Stimulated activated naive B cell treated with anti-CD40 and anti-IgM and Interleukin-4, amounts not matched to agents 10 μg/mL and 1 μg/mL and 100 μg/mL, for 72 hours (primary cell): ENCODE results near the gene MST1R.

Source experiments
- ATAC-seq, 2 donors: fragments of 150-1000 bp; cut with Tn5 transposase; replicated peaks; 2 replicates each; pipeline ENCODE4 v1.10.0; 2021; ENCODE audit warnings: moderate library complexity in 1 of 2
- DNase-seq: peaks from one replicate; pipeline ENCODE4 v3.0.0; 2021
- H3K27ac Mint-ChIP-seq: one replicate; pipeline ENCODE4 v1.8.0; 2022; ENCODE audit warnings: mild to moderate bottlenecking, mixed read lengths
- H3K27me3 Mint-ChIP-seq, 2 donors: one replicate each; pipeline ENCODE4 v1.8.0; 2022; ENCODE audit warnings: mixed read lengths in 2 of 2
- H3K36me3 Mint-ChIP-seq, 2 donors: one replicate each; pipeline ENCODE4 v1.8.0; 2022; ENCODE audit warnings: mixed read lengths in 2 of 2, mild to moderate bottlenecking in 1 of 2
- H3K4me1 Mint-ChIP-seq, 2 donors: one replicate each; pipeline ENCODE4 v1.8.0; 2022; ENCODE audit warnings: mixed read lengths in 2 of 2, mild to moderate bottlenecking in 1 of 2
- H3K4me3 Mint-ChIP-seq, 2 donors: one replicate each; pipeline ENCODE4 v1.8.0; 2022; ENCODE audit warnings: mild to moderate bottlenecking in 2 of 2, mixed read lengths in 2 of 2, moderate library complexity in 1 of 2
- H3K9me3 Mint-ChIP-seq, 2 donors: one replicate each; pipeline ENCODE4 v1.8.0; 2022; ENCODE audit warnings: mixed read lengths in 2 of 2, mild to moderate bottlenecking in 1 of 2

The MST1R gene

DNA sequence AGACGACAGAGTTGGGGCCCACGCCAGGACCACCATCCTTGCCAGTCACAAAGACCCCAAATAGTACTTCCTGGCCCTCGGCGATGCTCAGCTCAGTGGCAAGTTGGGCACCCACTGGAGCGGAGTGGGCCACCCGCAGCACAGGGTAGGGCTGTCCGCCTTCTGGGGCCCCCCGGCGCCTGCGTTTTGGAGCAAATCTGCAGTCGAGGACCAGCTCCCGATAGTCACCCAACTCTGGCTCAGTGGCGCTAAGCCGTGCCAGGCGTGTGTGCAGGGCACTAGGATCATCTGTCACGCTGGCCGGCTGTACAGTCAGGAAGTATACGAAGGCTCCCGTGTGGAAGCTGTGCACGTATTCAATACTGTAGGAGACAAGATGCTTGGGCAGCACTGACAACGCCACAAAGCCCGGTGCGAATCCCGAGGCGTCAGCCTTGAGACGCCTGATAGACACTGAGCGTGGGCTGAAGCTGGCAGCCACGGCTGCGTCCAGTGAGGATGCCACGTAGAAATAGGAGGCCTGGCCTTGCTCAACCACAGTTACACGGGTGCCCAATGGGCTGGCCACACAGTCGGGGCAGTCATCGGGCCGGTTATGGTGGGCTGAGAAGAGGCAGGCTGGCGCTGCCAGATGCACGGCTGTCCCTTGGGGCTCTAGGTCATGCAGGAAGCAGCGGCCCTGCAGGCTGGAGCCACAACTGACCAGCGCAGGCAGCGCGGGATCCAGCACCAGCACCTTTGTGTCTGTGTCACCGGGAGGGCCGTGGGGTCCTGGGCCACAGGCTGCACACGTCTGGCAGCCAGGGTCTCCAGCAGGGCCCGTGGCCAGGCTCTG, 945 bp downstream of the MST1R start:
- ATAC-seq (no peak), DNase-seq (no peak)
- no peak overlapping the region for H3K27ac Mint-ChIP-seq
- peaks cover 19 to 23% of the 10 kb centered on the region in 2 donors for H3K4me1 Mint-ChIP-seq
- peaks cover 0 to 3% of the 10 kb centered on the region in 2 donors for H3K36me3 Mint-ChIP-seq
- no peaks in the 10 kb centered on the region for H3K9me3 Mint-ChIP-seq
- H3K27me3 Mint-ChIP-seq, result no peaks in the 10 kb centered on the region
- H3K4me3 Mint-ChIP-seq, result no peak overlapping the region

DNA sequence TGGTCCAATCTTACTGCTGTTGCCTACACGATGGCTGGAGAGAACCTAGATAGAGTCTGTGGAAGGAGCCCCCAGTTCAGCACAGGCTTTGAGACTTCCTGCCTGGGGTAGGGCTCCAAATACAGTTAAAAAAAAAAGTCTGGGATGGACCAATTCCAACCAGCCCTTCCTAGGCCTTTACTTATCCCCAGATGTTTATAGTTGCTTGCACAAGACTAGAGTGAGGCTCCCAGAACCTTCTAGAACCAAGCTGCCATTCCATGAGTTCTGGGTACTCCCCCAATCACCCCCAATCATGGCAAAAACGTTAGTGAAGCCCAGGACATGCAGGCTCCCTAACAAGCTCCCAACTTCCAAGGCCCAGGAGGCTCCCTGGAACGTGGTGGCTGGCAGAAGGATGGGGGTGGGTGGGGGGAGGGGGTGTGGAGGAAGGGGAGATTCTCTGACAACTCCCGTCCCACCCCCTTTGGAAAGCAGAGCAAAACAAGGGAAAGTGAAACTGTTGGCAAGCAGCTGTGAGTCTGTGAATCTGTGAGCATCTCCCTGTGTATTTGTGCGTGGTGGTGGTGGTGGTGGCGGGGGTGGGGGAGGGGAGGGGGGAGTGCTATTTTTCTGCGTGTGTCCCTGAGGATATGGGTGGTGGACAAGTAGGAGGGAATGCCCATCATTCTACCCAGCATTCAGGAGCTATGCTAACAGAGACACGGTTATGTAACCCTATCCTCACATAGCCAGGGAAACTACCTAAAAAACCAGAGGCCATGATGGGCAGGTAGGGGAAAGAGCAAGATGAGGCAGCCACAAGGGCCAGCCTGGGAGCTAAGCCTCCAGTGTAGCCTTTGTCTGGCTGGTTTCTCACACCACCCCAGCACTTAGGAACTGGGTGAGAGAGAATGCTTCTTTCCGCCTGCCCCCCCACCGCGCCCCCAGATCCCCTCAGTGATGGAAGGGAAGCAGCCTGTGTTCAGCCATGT, 2.0 kb downstream of the MST1R start:
- ATAC-seq (no peak), DNase-seq (no peak)
- Mint-ChIP-seq H3K9me3 (no peaks in the 10 kb centered on the region), H3K4me1 (peaks cover 16 to 22% of the 10 kb centered on the region in 2 donors), H3K4me3 (no peak overlapping the region), H3K27me3 (no peaks in the 10 kb centered on the region), H3K36me3 (peaks cover 0 to 3% of the 10 kb centered on the region in 2 donors), H3K27ac (peak overlapping the region; percentile 20)

- Mint-ChIP-seq H3K27ac (no peak overlapping the region), H3K9me3 (no peaks in the 10 kb centered on the region), H3K36me3 (peaks cover 0 to 3% of the 10 kb centered on the region in 2 donors), H3K27me3 (no peaks in the 10 kb centered on the region), H3K4me3 (no peak overlapping the region), H3K4me1 (peaks cover 9 to 11% of the 10 kb centered on the region in 2 donors)
- ATAC-seq (no peak), DNase-seq (no peak)
These were observed 3.1 kb downstream of the MST1R start for GRCh38 chr3:49900491-49901153.

DNA sequence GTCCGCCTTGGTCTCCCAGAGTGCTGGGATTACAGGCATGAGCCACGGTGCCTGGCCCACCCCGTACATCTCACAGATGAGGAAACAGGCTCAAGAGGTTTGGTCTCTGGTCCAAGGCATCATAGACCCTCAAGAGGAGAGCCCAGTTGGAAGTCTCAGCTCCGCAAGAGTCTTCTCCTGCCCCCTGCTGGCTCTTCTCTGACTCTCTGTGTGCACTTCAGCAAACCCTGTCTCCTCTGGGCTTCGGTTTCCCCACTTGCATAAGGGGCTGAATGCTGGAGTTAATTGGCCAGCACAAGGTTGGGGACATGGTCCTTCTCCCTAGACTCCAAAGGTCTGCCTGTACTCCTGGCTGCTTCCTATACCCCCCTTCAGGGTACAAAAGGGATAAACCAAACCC, 3.9 kb downstream of the MST1R start:
- DNase-seq (no peak), ATAC-seq (no peak)
- Mint-ChIP-seq H3K4me3 (no peak overlapping the region), H3K36me3 (peaks cover 0 to 3% of the 10 kb centered on the region in 2 donors), H3K27me3 (no peaks in the 10 kb centered on the region), H3K4me1 (peaks cover 6 to 7% of the 10 kb centered on the region in 2 donors), H3K27ac (no peak overlapping the region), H3K9me3 (no peaks in the 10 kb centered on the region)

GRCh38 chr3:49898991-49899390, 4.7 kb downstream of the MST1R start:
- H3K27ac Mint-ChIP-seq, result no peak overlapping the region
- H3K36me3 Mint-ChIP-seq, result peaks cover 0 to 2% of the 10 kb centered on the region in 2 donors
- H3K27me3 Mint-ChIP-seq, result no peaks in the 10 kb centered on the region
- no peak overlapping the region for H3K4me3 Mint-ChIP-seq
- no peaks in the 10 kb centered on the region for H3K9me3 Mint-ChIP-seq
- H3K4me1 Mint-ChIP-seq, result peaks cover 3 to 4% of the 10 kb centered on the region in 2 donors
- no peak for ATAC-seq
- no peak for DNase-seq

DNA sequence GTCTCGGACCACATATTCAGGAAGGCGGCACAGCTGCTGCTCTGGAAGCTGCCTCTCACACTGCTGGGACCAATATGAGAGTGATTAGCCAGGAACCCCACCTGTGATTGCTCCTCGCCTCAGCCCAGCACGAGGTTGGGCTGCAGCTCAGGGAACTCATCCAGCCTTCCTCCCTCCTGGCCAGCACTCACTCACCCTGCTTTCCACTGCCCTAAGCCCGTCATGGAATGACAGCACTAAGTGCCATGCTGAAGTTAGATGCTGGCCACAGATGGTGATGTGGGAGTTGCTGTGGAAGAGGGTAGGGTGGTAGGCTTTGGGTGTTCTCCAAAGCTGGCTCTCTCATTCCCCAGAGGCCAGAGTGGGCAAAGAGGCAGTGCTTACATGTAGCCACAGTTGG, 7.3 kb downstream of the MST1R start:
- DNase-seq, result no peak
- H3K27ac Mint-ChIP-seq, result no peak overlapping the region
- no peaks in the 10 kb centered on the region for H3K27me3 Mint-ChIP-seq
- peaks cover 0 to under 1% of the 10 kb centered on the region in 2 donors for H3K4me1 Mint-ChIP-seq
- no peak for ATAC-seq
- H3K36me3 Mint-ChIP-seq, result no peaks in the 10 kb centered on the region
- H3K4me3 Mint-ChIP-seq, result no peak overlapping the region
- no peaks in the 10 kb centered on the region for H3K9me3 Mint-ChIP-seq

- Mint-ChIP-seq H3K9me3 (no peaks in the 10 kb centered on the region), H3K36me3 (no peaks in the 10 kb centered on the region), H3K27me3 (no peaks in the 10 kb centered on the region), H3K4me1 (no peaks in the 10 kb centered on the region), H3K4me3 (no peak overlapping the region), H3K27ac (no peak overlapping the region)
- no peak for DNase-seq
- ATAC-seq, result no peak
These were observed 7.9 kb downstream of the MST1R start for GRCh38 chr3:49895791-49896190.

GRCh38 chr3:49889296-49889695, 14.4 kb downstream of the MST1R start:
- no peaks in the 10 kb centered on the region for H3K9me3 Mint-ChIP-seq
- H3K4me1 Mint-ChIP-seq, result no peaks in the 10 kb centered on the region
- no peak overlapping the region for H3K27ac Mint-ChIP-seq
- DNase-seq (no peak), ATAC-seq (no peak)
- H3K4me3 Mint-ChIP-seq, result no peak overlapping the region
- no peaks in the 10 kb centered on the region for H3K27me3 Mint-ChIP-seq
- H3K36me3 Mint-ChIP-seq, result no peaks in the 10 kb centered on the region

GRCh38 chr3:49886922-49887265, 16.8 kb downstream of the MST1R start:
- ATAC-seq (no peak), DNase-seq (no peak)
- peaks cover 1 to 2% of the 10 kb centered on the region in 2 donors for H3K27me3 Mint-ChIP-seq
- no peaks in the 10 kb centered on the region for H3K4me1 Mint-ChIP-seq
- H3K27ac Mint-ChIP-seq, result no peak overlapping the region
- no peaks in the 10 kb centered on the region for H3K9me3 Mint-ChIP-seq
- H3K36me3 Mint-ChIP-seq, result no peaks in the 10 kb centered on the region
- H3K4me3 Mint-ChIP-seq, result no peak overlapping the region

DNA sequence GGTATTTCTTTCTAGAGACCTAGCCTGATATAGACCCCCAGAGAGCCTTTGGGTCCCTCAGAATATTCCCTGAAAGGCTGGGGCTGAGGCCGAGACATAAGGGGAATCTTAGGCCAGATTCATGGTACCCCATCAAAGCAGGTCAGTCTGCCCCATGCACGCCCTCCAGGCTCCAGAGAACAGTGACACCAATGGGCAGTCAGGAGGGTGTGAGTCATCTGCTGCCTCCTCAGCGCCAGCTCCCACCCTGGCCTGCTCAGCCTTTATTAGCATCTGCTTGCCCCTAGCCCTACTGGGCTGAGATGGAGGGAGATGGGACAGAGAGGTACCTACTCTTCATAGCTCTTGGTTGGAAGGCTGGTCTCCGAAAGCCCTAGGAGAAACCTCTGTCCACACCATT, 19.7 kb downstream of the MST1R start:
- DNase-seq (no peak), ATAC-seq (no peak)
- Mint-ChIP-seq H3K27ac (no peak overlapping the region), H3K4me3 (no peak overlapping the region), H3K4me1 (no peaks in the 10 kb centered on the region), H3K27me3 (peaks cover 5 to 6% of the 10 kb centered on the region in 2 donors), H3K9me3 (no peaks in the 10 kb centered on the region), H3K36me3 (no peaks in the 10 kb centered on the region)

- Mint-ChIP-seq H3K4me1 (no peaks in the 10 kb centered on the region), H3K27ac (no peak overlapping the region), H3K4me3 (no peak overlapping the region), H3K27me3 (peaks cover 5 to 6% of the 10 kb centered on the region in 2 donors), H3K9me3 (no peaks in the 10 kb centered on the region), H3K36me3 (no peaks in the 10 kb centered on the region)
- no peak for ATAC-seq
- no peak for DNase-seq
These were observed 21.5 kb downstream of the MST1R start for GRCh38 chr3:49882166-49882565.

- DNase-seq, result no peak
- Mint-ChIP-seq H3K27ac (no peak overlapping the region), H3K27me3 (peaks cover 5 to 6% of the 10 kb centered on the region in 2 donors), H3K4me1 (no peaks in the 10 kb centered on the region), H3K9me3 (no peaks in the 10 kb centered on the region), H3K36me3 (no peaks in the 10 kb centered on the region), H3K4me3 (no peak overlapping the region)
- no peak for ATAC-seq
These were observed 22.9 kb downstream of the MST1R start for GRCh38 chr3:49880581-49881315.

DNA sequence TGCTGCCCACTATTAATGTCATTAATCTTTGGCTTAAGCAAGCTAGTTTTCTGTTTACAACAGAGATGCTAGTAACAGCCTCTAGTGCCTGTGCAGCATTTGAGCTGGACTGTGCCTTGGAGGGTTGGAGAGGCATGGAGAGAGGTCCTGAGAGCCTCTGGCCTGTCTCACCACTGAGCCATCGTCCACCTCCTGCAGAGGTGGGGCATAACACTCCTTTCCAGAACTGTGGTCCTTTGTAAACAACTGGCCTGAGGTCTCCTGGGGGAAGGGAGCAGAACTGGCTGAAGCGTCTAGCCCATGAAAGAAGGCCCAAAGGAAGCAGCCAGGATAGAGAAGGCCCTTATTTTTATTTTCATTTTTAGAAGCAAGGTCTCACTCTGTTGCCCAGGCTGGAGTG, 24.0 kb downstream of the MST1R start:
- Mint-ChIP-seq H3K4me1 (no peaks in the 10 kb centered on the region), H3K27me3 (peaks cover 5 to 6% of the 10 kb centered on the region in 2 donors), H3K36me3 (no peaks in the 10 kb centered on the region), H3K27ac (no peak overlapping the region), H3K4me3 (no peak overlapping the region), H3K9me3 (no peaks in the 10 kb centered on the region)
- no peak for DNase-seq
- no peak for ATAC-seq

- Mint-ChIP-seq H3K27me3 (peaks cover 5 to 6% of the 10 kb centered on the region in 2 donors), H3K36me3 (no peaks in the 10 kb centered on the region), H3K9me3 (no peaks in the 10 kb centered on the region), H3K27ac (no peak overlapping the region), H3K4me1 (no peaks in the 10 kb centered on the region), H3K4me3 (no peak overlapping the region)
- ATAC-seq (no peak), DNase-seq (no peak)
These were observed 25.0 kb downstream of the MST1R start for GRCh38 chr3:49878686-49879085.
